ENCODE results near the gene SYCE1.

- TF ChIP-seq, protein P1, sequence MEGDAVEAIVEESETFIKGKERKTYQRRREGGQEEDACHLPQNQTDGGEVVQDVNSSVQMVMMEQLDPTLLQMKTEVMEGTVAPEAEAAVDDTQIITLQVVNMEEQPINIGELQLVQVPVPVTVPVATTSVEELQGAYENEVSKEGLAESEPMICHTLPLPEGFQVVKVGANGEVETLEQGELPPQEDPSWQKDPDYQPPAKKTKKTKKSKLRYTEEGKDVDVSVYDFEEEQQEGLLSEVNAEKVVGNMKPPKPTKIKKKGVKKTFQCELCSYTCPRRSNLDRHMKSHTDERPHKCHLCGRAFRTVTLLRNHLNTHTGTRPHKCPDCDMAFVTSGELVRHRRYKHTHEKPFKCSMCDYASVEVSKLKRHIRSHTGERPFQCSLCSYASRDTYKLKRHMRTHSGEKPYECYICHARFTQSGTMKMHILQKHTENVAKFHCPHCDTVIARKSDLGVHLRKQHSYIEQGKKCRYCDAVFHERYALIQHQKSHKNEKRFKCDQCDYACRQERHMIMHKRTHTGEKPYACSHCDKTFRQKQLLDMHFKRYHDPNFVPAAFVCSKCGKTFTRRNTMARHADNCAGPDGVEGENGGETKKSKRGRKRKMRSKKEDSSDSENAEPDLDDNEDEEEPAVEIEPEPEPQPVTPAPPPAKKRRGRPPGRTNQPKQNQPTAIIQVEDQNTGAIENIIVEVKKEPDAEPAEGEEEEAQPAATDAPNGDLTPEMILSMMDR (IDR thresholded peaks at IDR 0.05): no peak
- TF ChIP-seq POLR2A (IDR thresholded peaks at IDR 0.05): no peak
Measured at GRCh38 chr10:133567609-133568286, 2.4 kb upstream of the SYCE1 start.

All from vagina (tissue), 2 donors.